ENCODE measurements around the gene NACC2. TPM values are rescaled to one million over a fixed set of nuclear protein-coding genes. Genes with fewer than 3 reads are reported as not detected.
A peak's percentile ranks its signal among the peaks of the same experiment; 100 is the strongest.
"Not testable (repeated sequence)": the region's sequence is repeated elsewhere in the genome, so short reads cannot be mapped to it uniquely, and the experiment has no call there.

NACC2 gene
- total and polyA plus RNA-seq, 8 donors: 4.1 to 69.2 (median 10.0) TPM

- DNase-seq: no peak
- peaks cover 0 to 23% (median 13%) of the 10 kb centered on the region in 4 donors for H3K36me3 ChIP-seq
- TF ChIP-seq POLR2AphosphoS5 (IDR thresholded peaks at IDR 0.05) (no peak), CTCF (IDR thresholded peaks at IDR 0.05) (no peak), POLR2A (IDR thresholded peaks at IDR 0.05) (no peak)
- no peaks in the 10 kb centered on the region for H3K9me3 ChIP-seq
- no peak overlapping the region for H3K4me3 ChIP-seq
- no peaks in the 10 kb centered on the region for H3K27me3 ChIP-seq
- H3K4me1 ChIP-seq: peaks cover 21 to 73% (median 44%) of the 10 kb centered on the region in 4 donors
- intact Hi-C loops (cut with DNase I; ENCODE audit: low total_unique reads): no loop called here
- H3K27ac ChIP-seq: no peak overlapping the region
- WGBS, 5 donors: 82 to 96% (median 87%) methylated on average over 8 to 10 of the region's 10 CpGs
Observed at GRCh38 chr9:136028760-136029470, 66.2 kb downstream of the NACC2 start.

- intact Hi-C loops (cut with DNase I; ENCODE audit: low total_unique reads); H3K27me3 ChIP-seq; H3K4me3 ChIP-seq; H3K27ac ChIP-seq; H3K9me3 ChIP-seq; DNase-seq: not testable (repeated sequence)
- Histone ChIP-seq H3K4me1 (peaks cover 12 to 75% (median 37%) of the 10 kb centered on the region in 4 donors), H3K36me3 (peaks cover 0 to 20% (median 15%) of the 10 kb centered on the region in 4 donors)
- 80 to 89% (median 85%) methylated on average over 8 of the region's 8 CpGs for WGBS, 5 donors
Observed at GRCh38 chr9:136026943-136027289, 68.2 kb downstream of the NACC2 start.

DNA sequence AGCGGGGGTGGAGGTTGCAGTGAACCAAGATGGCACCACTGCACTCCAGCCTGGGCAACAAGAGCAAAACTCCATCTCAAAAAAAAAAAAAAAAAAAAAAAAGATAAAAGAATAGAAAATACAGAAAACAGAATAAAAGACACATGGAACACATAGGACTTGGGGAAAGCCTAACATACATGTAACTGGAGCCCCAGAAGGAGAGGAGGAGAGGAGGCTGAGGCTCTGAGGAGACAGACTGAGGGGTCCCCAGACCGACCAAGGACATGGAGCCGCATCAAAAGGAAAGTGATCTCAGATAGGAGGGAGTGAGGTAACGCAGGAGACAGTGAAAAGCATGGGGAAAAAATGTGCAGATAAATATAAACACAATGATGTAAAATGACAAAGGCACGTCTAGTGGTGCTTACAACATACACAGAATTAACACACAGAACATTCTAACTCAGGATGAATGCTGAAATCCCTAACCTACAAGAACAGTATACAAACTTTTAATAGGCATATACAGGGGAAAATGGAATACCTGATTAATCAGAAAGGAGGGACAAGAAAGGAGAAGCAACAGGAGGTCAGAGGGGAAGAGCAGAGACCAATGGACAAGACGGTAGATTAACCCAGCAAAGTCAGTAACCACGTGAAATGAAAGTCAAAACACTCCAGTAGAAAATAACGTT is 68.7 kb downstream of the NACC2 start:
- intact Hi-C loops (cut with DNase I; ENCODE audit: low total_unique reads): no loop called here
- H3K27ac ChIP-seq: no peak overlapping the region
- no peaks in the 10 kb centered on the region for H3K9me3 ChIP-seq
- peaks cover 0 to 20% (median 14%) of the 10 kb centered on the region in 4 donors for H3K36me3 ChIP-seq
- 73 to 94% (median 91%) methylated on average over 8 of the region's 8 CpGs for WGBS, 5 donors
- TF ChIP-seq EP300 (IDR thresholded peaks at IDR 0.05) (no peak), POLR2AphosphoS5 (IDR thresholded peaks at IDR 0.05) (no peak), POLR2A (IDR thresholded peaks at IDR 0.05) (no peak), CTCF (IDR thresholded peaks at IDR 0.05) (no peak)
- no peak for DNase-seq
- H3K4me3 ChIP-seq: no peak overlapping the region
- peaks cover 7 to 74% (median 34%) of the 10 kb centered on the region in 4 donors for H3K4me1 ChIP-seq
- H3K27me3 ChIP-seq: no peaks in the 10 kb centered on the region

GRCh38 chr9:136025481-136025880 is 69.6 kb downstream of the NACC2 start:
- Histone ChIP-seq H3K27ac (peak overlapping the region in 1 of 5 donors; percentile 32), H3K27me3 (no peaks in the 10 kb centered on the region), H3K4me1 (peaks cover 5 to 75% (median 31%) of the 10 kb centered on the region in 4 donors), H3K9me3 (no peaks in the 10 kb centered on the region), H3K36me3 (peaks cover 0 to 20% (median 14%) of the 10 kb centered on the region in 4 donors), H3K4me3 (no peak overlapping the region)
- TF ChIP-seq POLR2A (IDR thresholded peaks at IDR 0.05) (no peak), POLR2AphosphoS5 (IDR thresholded peaks at IDR 0.05) (no peak), CTCF (IDR thresholded peaks at IDR 0.05) (no peak), EP300 (IDR thresholded peaks at IDR 0.05) (no peak)
- intact Hi-C loops (cut with DNase I; ENCODE audit: low total_unique reads): no loop called here
- 77 to 87% (median 81%) methylated on average over 10 of the region's 10 CpGs for WGBS, 5 donors
- no peak for DNase-seq
